ENCODE data around the gene BUD31.

DNA sequence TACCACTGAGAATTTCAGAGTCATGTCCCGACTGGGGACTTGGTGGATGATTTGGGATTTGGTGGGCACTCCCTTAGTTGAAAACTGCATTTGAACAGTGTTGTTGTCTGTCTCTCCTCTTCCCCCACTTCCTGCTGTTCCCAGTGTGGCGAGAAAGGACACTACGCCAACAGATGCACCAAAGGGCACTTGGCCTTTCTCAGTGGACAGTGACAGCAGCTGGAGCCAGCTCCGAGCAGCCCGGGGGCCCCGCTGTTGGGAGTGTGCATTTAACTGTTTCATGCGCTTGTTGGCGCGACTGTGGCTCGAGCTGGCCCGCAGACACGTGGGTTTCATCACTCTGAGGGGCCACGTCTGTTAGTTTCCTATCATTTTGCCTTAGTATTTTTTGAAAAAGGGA is 47.5 kb downstream of the BUD31 start:
- TF ChIP-seq POLR2AphosphoS5 (IDR thresholded peaks at IDR 0.05): no peak
- TF ChIP-seq, protein P1, sequence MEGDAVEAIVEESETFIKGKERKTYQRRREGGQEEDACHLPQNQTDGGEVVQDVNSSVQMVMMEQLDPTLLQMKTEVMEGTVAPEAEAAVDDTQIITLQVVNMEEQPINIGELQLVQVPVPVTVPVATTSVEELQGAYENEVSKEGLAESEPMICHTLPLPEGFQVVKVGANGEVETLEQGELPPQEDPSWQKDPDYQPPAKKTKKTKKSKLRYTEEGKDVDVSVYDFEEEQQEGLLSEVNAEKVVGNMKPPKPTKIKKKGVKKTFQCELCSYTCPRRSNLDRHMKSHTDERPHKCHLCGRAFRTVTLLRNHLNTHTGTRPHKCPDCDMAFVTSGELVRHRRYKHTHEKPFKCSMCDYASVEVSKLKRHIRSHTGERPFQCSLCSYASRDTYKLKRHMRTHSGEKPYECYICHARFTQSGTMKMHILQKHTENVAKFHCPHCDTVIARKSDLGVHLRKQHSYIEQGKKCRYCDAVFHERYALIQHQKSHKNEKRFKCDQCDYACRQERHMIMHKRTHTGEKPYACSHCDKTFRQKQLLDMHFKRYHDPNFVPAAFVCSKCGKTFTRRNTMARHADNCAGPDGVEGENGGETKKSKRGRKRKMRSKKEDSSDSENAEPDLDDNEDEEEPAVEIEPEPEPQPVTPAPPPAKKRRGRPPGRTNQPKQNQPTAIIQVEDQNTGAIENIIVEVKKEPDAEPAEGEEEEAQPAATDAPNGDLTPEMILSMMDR (IDR thresholded peaks at IDR 0.05): no peak
- no peak for TF ChIP-seq POLR2A (IDR thresholded peaks at IDR 0.05)
